K562 (cell line): ENCODE data around the gene CAPN2. TPM values are rescaled to one million over a fixed set of nuclear protein-coding genes. Genes with fewer than 3 reads are reported as not detected.
A peak's percentile ranks its signal among the peaks of the same experiment; 100 is the strongest.

Experiments used
- AFF4 ChIP-seq: sonication (generic); formaldehyde crosslinking; IDR thresholded peaks from 2 replicates; pipeline ENCODE4 v1.8.0; 2023; ENCODE audit warnings: mild to moderate bottlenecking, missing genetic modification reagents
- CHCHD3 ChIP-seq: fragments of 250-450 bp; sonication (Bioruptor Pico); IDR thresholded peaks from 2 replicates; pipeline ENCODE4 v2.1.2; 2022; ENCODE audit warnings: mild to moderate bottlenecking
- CTCFL ChIP-seq: IDR thresholded peaks from 2 replicates; pipeline ENCODE4 v1.6.1; 2011; ENCODE audit warnings: borderline replicate concordance, low read depth, mild to moderate bottlenecking, moderate library complexity, low read length; ENCODE audit not compliant: insufficient read depth, poor library complexity, severe bottlenecking
- EHMT2 ChIP-seq: fragments of 450-650 bp; IDR thresholded peaks from 2 replicates; pipeline ENCODE4 v1.6.1; 2018; ENCODE audit warnings: antibody characterized with exemption
- ETS1 ChIP-seq: conservative IDR thresholded peaks from 2 replicates; pipeline ENCODE4 v1.6.1; 2011; ENCODE audit warnings: low read depth, mild to moderate bottlenecking, low read length; ENCODE audit not compliant: control insufficient read depth
- MBD2 ChIP-seq: sonication (generic); IDR thresholded peaks from 2 replicates; pipeline ENCODE4 v1.6.1; 2016; ENCODE audit warnings: low read depth, borderline replicate concordance
- NCOA1 ChIP-seq: fragments of 450-650 bp; IDR thresholded peaks from 2 replicates; pipeline ENCODE4 v1.6.1; 2016; ENCODE audit warnings: low read depth
- NR3C1 ChIP-seq: sonication (generic); formaldehyde crosslinking; IDR thresholded peaks from 2 replicates; pipeline ENCODE4 v1.8.1; 2022; ENCODE audit warnings: missing genetic modification reagents
- TAF1 ChIP-seq: IDR thresholded peaks from 2 replicates; pipeline ENCODE4 v1.6.1; 2011; ENCODE audit warnings: mild to moderate bottlenecking, low read length, moderate library complexity; ENCODE audit not compliant: insufficient read depth, control insufficient read depth, severe bottlenecking; ENCODE audit errors: extremely low read depth
- ZNF124 ChIP-seq: sonication (generic); formaldehyde crosslinking; IDR thresholded peaks from 2 replicates; pipeline ENCODE4 v1.8.1; 2022; ENCODE audit warnings: missing genetic modification reagents
- ZNF212 ChIP-seq: fragments of 450-650 bp; formaldehyde crosslinking; IDR thresholded peaks from 2 replicates; pipeline ENCODE4 v1.4.0; 2020; ENCODE audit warnings: mild to moderate bottlenecking
- ZNF24 ChIP-seq: fragments of 450-650 bp; IDR thresholded peaks from 2 replicates; pipeline ENCODE4 v1.6.1; 2016
- ZNF280B ChIP-seq: fragments of 250-450 bp; sonication (Bioruptor Pico); IDR thresholded peaks from 2 replicates; pipeline ENCODE4 v1.5.1; 2021; ENCODE audit warnings: mild to moderate bottlenecking
- ZNF3 ChIP-seq: fragments of 250-450 bp; sonication (Bioruptor Pico); IDR thresholded peaks from 2 replicates; pipeline ENCODE4 v1.5.0; 2021; ENCODE audit warnings: mild to moderate bottlenecking, moderate library complexity
- ZNF707 ChIP-seq: fragments of 250-450 bp; sonication (Bioruptor Pico); conservative IDR thresholded peaks from 2 replicates; pipeline ENCODE4 v1.8.0; 2022; ENCODE audit warnings: inconsistent platforms, mild to moderate bottlenecking, moderate library complexity
- ZNF740 ChIP-seq, 3 experiments: fragments of 200-800 bp in 1 of 3; sonication (Bioruptor generic) in 1 of 3; sonication (generic) in 1 of 3; formaldehyde crosslinking in 1 of 3; IDR thresholded peaks; 2 replicates each; pipeline versions ENCODE4 v1.6.1 to v1.8.0; 2016 to 2022; ENCODE audit warnings: mild to moderate bottlenecking in 2 of 3, missing compliant biosample characterization in 2 of 3, missing genetic modification characterization in 2 of 3, missing genetic modification reagents in 1 of 3
- polyA plus RNA-seq, 8 experiments: library from polyadenylated mRNA; depleted of rRNA in 4 of 8; stranded (reverse) in 5 of 8; unstranded in 3 of 8; fragments of >200 nt; fragmentation: Nextera tagmentation in 2 of 8; fragmentation: Illumina TruSeq in 1 of 8; extraction: Ambion mirVana in 2 of 8; extraction: Trizol in 1 of 8; gene quantifications; 2 replicates each; pipeline versions ENCODE4 v1.2.1 to v1.2.3, GENCODE V29; 2011 to 2014; ENCODE audit warnings: inconsistent platforms in 1 of 8, missing spikeins in 1 of 8
- total RNA-seq, 7 experiments: library from RNA; depleted of rRNA in 6 of 7; stranded (reverse); fragments of >200 nt in 6 of 7; fragmentation: Illumina TruSeq in 2 of 7; extraction: Trizol in 2 of 7; gene quantifications; 2 replicates each; pipeline versions ENCODE4 v1.2.1 to v1.2.3, GENCODE V29; 2011 to 2021; ENCODE audit warnings: low replicate concordance in 1 of 7

The CAPN2 gene
- total and polyA plus RNA-seq, 9 of the 15 experiments (the other 6 are each of a cell fraction or from before 2014, with no cell fraction given) = 24.6 to 157 (median 101) TPM

GRCh38 chr1:223771814-223772770, 59.8 kb downstream of the CAPN2 start (continued):
- TF ChIP-seq AFF4 (CRISPR knock-in tag) (0 out of 2 replicates have a peak, but pooled peaks have one; percentile 51), EHMT2 (peak; percentile 11; the same call in 1 of the 2 replicates), NR3C1 (no peak), TAF1 (peak; percentile 47), CTCFL (no peak), MBD2 (peak; percentile 64; the same call in 1 of the 2 replicates), ETS1 (peak; percentile 58; the same call in 1 of the 2 replicates), ZNF707 (CRISPR knock-in tag) (no peak), ZNF3 (no peak), ZNF124 (CRISPR knock-in tag) (no peak), ZNF280B (no peak), CHCHD3 (CRISPR knock-in tag) (peak; percentile 49; the same call in 1 of the 2 replicates), NCOA1 (peak; percentile 80; the same call in 1 of the 2 replicates), ZNF212 (no peak), ZNF24 (peak; percentile 32; the same call in 1 of the 2 replicates), ZNF740 (CRISPR knock-in tag; IDR thresholded peaks at IDR 0.05) (peak; percentile 77), ZNF740 (tag; IDR thresholded peaks at IDR 0.05) (peak in 1 of 2 experiments; percentile 68; a peak in 1 of 4 replicates)
